MCF 10A (cell line): ENCODE data around the gene STAMBP. TPM values are rescaled to one million over a fixed set of nuclear protein-coding genes. Genes with fewer than 3 reads are reported as not detected.

Source experiments
- BruUV-seq: library from RNA; stranded (reverse); fragments of 400-500 nt; replicated peaks from 2 replicates; lab custom pipeline; 2021; lab: Mats Ljungman, UMichigan
- CTCF ChIA-PET: fragments of 300-600 bp; sonication (Branson Sonifier 250); formaldehyde crosslinking; extraction: SDS; loops from one replicate; lab custom pipeline; 2021; ENCODE audit warnings: antibody characterized with exemption, inconsistent platforms; lab: Yijun Ruan, JAX
- POLR2A ChIA-PET: fragments of 300-600, 350-650 bp; sonication (Branson Sonifier 250); formaldehyde crosslinking; extraction: SDS; loops from one replicate; lab custom pipeline; 2020; ENCODE audit warnings: antibody characterized with exemption, inconsistent platforms; lab: Yijun Ruan, JAX
- DNase-seq: peaks from one replicate; pipeline ENCODE4 v3.0.0-alpha.2; 2018; ENCODE audit not compliant: unreplicated experiment
- H3K27ac Mint-ChIP-seq: one replicate; pipeline ENCODE4 v1.8.0; 2022; ENCODE audit warnings: mild to moderate bottlenecking, low read depth, mixed read lengths; ENCODE audit not compliant: unreplicated experiment
- H3K27me3 Mint-ChIP-seq: one replicate; pipeline ENCODE4 v1.8.0; 2022; ENCODE audit warnings: mixed read lengths; ENCODE audit not compliant: insufficient read depth, unreplicated experiment
- H3K36me3 Mint-ChIP-seq: one replicate; pipeline ENCODE4 v1.8.0; 2022; ENCODE audit warnings: mild to moderate bottlenecking, moderate library complexity, mixed read lengths; ENCODE audit not compliant: insufficient read depth, unreplicated experiment
- H3K4me1 Mint-ChIP-seq: one replicate; pipeline ENCODE4 v1.8.0; 2022; ENCODE audit warnings: mixed read lengths; ENCODE audit not compliant: insufficient read depth, unreplicated experiment
- H3K4me3 Mint-ChIP-seq: one replicate; pipeline ENCODE4 v1.8.0; 2022; ENCODE audit warnings: mild to moderate bottlenecking, moderate library complexity, mixed read lengths; ENCODE audit not compliant: unreplicated experiment
- H3K9me3 Mint-ChIP-seq: one replicate; pipeline ENCODE4 v1.8.0; 2022; ENCODE audit warnings: mixed read lengths; ENCODE audit not compliant: unreplicated experiment
- CTCF ChIP-seq: fragments of 200-600 bp; IDR thresholded peaks from one replicate; pipeline ENCODE4 v1.8.0; 2022; ENCODE audit warnings: antibody characterized with exemption, mild to moderate bottlenecking; ENCODE audit not compliant: unreplicated experiment
- intact Hi-C: fragments of 100-400 bp; cut with micrococcal nuclease; formaldehyde crosslinking; loops from 2 replicates; pipeline ENCODE4 v1.14.1; 2022
- total RNA-seq: library from RNA; stranded (reverse); gene quantifications from 2 replicates; pipeline ENCODE4 v1.2.3, GENCODE V29; 2022

Gene STAMBP
- total RNA-seq, 1 experiment from 2014 or later: 66.3 TPM

GRCh38 chr2:73832930-73833329 lies 4.2 kb downstream of the STAMBP start:
- Mint-ChIP-seq H3K4me1 (peaks cover 37% of the 10 kb centered on the region), H3K4me3 (no peak overlapping the region), H3K36me3 (peaks cover 43% of the 10 kb centered on the region), H3K9me3 (no peaks in the 10 kb centered on the region), H3K27ac (no peak overlapping the region), H3K27me3 (no peaks in the 10 kb centered on the region)
- ChIA-PET CTCF (interaction anchor here (1.0 to 1.3 kb wide), 3 partner anchors 106 to 318 kb away, joined by 3 to 4 read pairs (median 4); no protein-coding TSS in a partner anchor), POLR2A (interaction anchor here (0.9 kb wide), 1 partner anchor 94 kb away, joined by 3 read pairs; the partner anchor contains the start of gene DGUOK)
- DNase-seq: peak; percentile 35
- BruUV-seq: no TSS peak
- TF ChIP-seq CTCF: no peak
- intact Hi-C loops: loop anchor here (5.0 kb wide), 1 partner anchor 169 kb away; no protein-coding TSS in a partner anchor

- CTCF ChIA-PET: interaction anchor here (0.9 kb wide), 1 partner anchor 12 kb away, joined by 3 read pairs; no protein-coding TSS in a partner anchor
- POLR2A ChIA-PET: no interaction called here
- H3K27ac Mint-ChIP-seq: no peak overlapping the region
- H3K9me3 Mint-ChIP-seq: no peaks in the 10 kb centered on the region
- intact Hi-C loops: no loop called here
- no peaks in the 10 kb centered on the region for H3K27me3 Mint-ChIP-seq
- H3K4me3 Mint-ChIP-seq: no peak overlapping the region
- DNase-seq: no peak
- peaks cover 61% of the 10 kb centered on the region for H3K36me3 Mint-ChIP-seq
- H3K4me1 Mint-ChIP-seq: peaks cover 29% of the 10 kb centered on the region
- BruUV-seq: no TSS peak
- TF ChIP-seq CTCF: no peak
Observed at GRCh38 chr2:73836141-73836943, 7.6 kb downstream of the STAMBP start.

GRCh38 chr2:73837847-73838585 lies 9.3 kb downstream of the STAMBP start:
- no TSS peak for BruUV-seq
- ChIA-PET CTCF (interaction anchor here (0.6 to 1.2 kb wide), 3 partner anchors 11 to 49 kb away, joined by 3 to 5 read pairs (median 3); no protein-coding TSS in a partner anchor), POLR2A (interaction anchor here (1.1 kb wide), 1 partner anchor 9 kb away, joined by 3 read pairs; the partner anchor contains the start of gene STAMBP)
- H3K27ac Mint-ChIP-seq: no peak overlapping the region
- peaks cover 17% of the 10 kb centered on the region for H3K4me1 Mint-ChIP-seq
- peaks cover 53% of the 10 kb centered on the region for H3K36me3 Mint-ChIP-seq
- no peak for DNase-seq
- no peak overlapping the region for H3K4me3 Mint-ChIP-seq
- H3K9me3 Mint-ChIP-seq: no peaks in the 10 kb centered on the region
- no peaks in the 10 kb centered on the region for H3K27me3 Mint-ChIP-seq
- TF ChIP-seq CTCF: no peak
- intact Hi-C loops: no loop called here
